NCI-H345 (cell line): ENCODE measurements around the gene PRPF19.

Source experiments
- DNase-seq: peaks from one replicate; lab custom pipeline; 2025; lab: John Stamatoyannopoulos, UW

The PRPF19 gene

GRCh38 chr11:60906132-60906972 is at the start of gene PRPF19:
Gene PRPF19 (minus strand): TSS chr11:60906585. CDS start chr11:60906382, 203 bp downstream.
- peak; percentile 98 for DNase-seq

GRCh38 chr11:60955571-60955970 is 49.2 kb upstream of the PRPF19 start:
- DNase-seq = no peak

DNA sequence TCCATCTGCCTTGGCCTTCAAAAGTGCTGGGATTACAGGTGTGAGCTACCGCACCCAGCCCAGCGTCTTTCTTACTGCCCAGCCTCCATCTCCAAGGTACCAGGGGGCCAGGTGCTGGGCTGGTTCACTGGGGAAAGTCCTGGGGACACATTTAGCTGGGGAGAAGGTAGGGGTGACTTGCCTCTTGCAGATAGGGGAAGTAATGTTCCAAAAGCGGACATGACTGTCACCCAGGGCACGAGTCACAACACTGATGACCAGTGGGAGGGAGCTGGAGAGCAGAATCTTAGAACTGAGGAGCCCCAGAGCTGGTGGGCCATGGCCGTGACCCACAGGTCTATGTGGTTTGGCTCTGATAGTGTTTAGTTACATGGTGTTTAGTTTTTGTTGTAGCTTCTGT is 48.0 kb upstream of the PRPF19 start:
- DNase-seq = no peak

- no peak for DNase-seq
Measured at GRCh38 chr11:60953781-60954180, 47.4 kb upstream of the PRPF19 start.

- no peak for DNase-seq
Measured at GRCh38 chr11:60952742-60953170, 46.4 kb upstream of the PRPF19 start.

DNA sequence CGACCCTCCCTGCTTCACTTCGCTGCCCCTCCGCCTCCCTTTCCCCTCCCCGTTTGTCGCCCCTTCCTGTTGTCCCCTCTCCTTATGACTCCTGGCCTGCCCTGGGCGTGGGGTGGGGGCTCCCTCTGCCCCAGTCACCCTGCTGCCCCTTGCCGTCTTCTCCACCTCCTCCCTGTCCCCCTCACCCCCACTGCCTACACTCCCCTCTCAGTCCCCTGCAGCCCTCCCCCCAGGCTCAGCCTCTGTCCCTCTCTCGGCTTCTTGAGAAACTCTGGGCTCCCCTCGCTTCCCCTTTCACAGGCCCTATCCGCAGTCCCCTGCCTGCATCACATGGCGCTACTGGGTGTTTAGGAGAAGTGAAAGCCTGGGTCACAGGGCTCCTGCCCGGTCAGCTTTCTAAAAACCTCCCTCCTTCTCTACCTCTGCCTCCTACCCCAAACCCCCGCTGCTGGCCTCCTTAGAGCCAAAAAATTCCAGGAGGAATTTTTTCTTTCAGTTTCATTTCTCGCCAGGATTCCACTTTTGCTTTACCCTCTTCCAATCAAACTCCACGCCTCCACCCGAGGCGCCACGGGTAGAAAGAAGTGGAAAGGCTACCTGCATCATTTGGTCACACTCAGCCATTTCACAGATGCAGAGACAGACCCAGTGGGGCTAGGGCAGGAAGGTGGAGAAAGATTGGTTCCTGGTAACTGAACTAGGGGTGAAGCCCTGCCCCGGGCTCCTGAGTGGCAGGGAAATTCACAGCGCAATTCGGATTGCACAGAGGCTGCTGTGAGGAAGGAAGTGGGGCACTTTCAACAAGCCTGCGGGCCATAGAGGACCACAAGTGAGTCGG is 45.7 kb upstream of the PRPF19 start, which contains the start of gene SLC15A3:
SLC15A3 (minus strand) TSS at position 273 of the 838 bp plus-strand sequence. CDS start 625 bp downstream, outside the sequence.
- DNase-seq = no peak

DNA sequence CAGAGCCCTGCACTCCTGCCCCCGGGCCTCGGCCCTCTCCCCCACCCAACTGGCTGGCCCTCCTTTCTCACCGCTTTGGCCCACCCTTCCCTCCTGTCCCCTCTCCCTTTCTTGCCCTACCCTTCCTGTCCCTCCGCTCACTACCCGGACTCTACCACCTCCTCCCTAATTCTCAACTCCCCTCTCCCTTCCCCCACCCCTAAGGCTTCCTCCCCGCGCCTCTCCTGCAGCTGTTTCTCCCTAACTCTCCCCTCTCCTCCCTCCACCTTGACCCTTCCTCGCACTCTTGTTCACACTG is 45.2 kb upstream of the PRPF19 start:
- DNase-seq = no peak

GRCh38 chr11:60950933-60951605 is 44.7 kb upstream of the PRPF19 start:
- DNase-seq = no peak

DNA sequence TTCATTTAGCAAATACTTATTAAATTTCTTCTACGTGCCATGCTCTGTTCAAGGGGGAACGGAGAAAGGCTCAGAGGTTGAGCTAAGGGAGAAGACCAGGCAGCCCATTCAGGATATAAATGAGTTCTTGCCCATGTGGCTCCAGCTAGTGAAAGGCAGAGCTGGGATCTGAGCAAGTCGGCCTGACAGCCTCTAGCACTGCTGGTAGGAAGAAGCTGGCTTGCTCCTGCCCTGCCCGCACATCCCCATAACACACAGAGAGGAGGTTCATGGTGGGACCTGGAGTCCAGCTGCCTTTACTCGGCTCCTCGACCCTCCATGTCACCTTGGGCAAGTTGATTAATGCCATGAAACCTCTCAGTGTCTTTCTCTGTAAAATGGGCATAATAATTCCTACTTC is 43.6 kb upstream of the PRPF19 start:
- no peak for DNase-seq

DNA sequence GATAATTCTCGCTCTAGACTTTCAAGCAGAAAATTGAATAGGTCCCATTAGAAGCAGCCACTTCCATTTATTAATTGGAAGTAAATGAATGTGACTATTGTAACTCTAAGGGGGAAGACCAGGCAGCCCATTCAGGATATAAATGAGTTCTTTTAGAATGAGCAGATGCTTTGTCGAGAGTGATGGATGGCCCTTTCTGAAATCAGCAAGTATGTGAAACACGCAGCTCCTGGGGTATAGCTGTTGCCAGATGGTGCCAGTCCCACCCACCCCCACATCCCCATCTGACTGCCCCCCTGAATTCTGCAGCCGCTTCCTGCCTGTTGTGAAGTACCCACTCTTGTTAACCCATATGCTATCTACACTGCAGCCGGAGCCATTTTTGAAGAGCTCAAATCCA is 41.9 kb upstream of the PRPF19 start:
- no peak for DNase-seq

GRCh38 chr11:60947700-60948099 is 41.3 kb upstream of the PRPF19 start:
- no peak for DNase-seq

- peak; percentile 75 for DNase-seq
Measured at GRCh38 chr11:60946601-60947264, 40.3 kb upstream of the PRPF19 start.

- no peak for DNase-seq
Measured at GRCh38 chr11:60945295-60945667, 38.9 kb upstream of the PRPF19 start.

DNA sequence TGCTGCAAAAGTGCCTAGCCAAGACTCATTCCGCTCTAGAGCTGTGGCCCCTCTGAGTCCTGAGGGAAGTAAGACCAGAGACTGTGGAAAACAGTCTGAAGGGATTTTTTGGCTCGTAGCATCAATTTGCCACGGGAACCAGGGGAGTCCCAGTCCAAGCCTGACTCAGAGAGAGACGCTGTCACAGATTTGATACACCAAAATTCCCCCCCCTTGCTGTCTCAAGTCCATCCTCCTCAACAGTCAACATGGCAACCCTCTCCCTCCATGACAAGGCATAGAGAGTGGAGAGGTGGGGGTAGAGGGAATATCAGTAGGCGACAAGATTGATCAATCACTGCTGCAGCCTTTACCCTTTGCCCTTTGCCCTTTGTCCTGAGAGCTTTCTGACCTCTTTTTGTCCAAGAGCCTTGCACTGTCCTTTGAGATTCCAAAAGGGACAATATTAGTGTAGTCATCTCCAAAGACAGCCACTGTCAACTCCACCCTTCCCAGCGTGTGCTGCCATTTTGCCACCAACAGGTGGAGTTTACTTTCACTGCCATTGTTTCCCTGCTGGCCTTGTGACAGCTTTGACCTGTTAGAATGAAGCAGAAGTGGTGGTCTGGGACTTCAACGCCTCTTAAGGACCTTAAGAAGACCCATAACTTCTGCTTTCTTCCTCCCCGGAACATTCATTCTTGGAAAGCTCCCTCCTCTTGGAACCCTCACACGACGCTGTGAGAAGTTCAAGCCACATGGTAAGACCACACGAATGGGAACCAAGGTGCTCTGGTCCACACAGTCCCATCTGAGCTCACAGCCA is 38.3 kb upstream of the PRPF19 start:
- DNase-seq = no peak

GRCh38 chr11:60942970-60943565 is 36.7 kb upstream of the PRPF19 start:
- DNase-seq = peak; percentile 91

DNA sequence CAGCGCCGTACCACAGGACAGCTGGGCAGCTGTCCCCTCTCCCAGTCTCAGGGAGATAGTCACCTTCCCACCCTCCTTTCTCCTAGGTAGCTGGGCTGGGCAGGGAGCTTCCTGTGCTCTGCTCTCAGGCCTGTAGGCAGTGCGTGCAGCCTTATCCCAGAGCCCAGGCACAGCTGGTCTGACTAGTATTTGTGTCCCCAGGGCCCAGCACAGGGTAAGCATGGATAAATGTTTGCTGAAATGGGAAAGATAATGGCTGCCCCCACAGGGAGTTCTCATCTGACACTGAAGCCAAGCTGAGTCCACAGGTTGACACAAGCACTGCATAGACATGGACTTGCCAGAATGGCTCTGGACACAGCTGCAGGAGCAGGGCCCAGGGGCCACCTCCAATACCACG is 35.8 kb upstream of the PRPF19 start:
- peak; percentile 79 for DNase-seq

GRCh38 chr11:60941371-60942119 is 35.2 kb upstream of the PRPF19 start:
- no peak for DNase-seq

GRCh38 chr11:60939855-60940254 is 33.5 kb upstream of the PRPF19 start:
- DNase-seq = no peak

DNA sequence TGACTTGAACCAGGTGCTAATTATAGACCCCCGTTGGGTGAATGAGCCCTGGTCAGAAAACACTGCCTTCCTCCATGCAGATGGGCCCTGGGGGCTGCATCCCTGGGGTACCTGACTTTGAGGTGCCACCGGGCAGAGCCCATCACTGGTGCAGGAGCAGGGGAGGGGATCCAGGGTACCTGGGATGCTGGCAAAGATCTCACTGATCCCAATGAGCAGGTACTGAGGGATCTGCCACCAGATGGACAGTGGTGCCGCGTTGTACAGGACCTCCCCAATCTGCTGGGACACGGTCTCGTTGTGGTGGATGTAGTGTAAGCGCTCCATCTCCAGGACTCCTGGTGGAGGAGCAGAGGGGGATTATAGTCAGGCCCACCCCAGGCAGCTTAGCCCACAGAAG is 32.9 kb upstream of the PRPF19 start:
- DNase-seq = no peak

GRCh38 chr11:60938500-60938899 is 32.1 kb upstream of the PRPF19 start:
- DNase-seq = no peak
